Measurements from ENCODE around the gene GSTM2. TPM values are rescaled to one million over a fixed set of nuclear protein-coding genes. Genes with fewer than 3 reads are reported as not detected.

Gene GSTM2
- total RNA-seq, 1 donor from 2014 or later, result 15.6 TPM

GRCh38 chr1:109620401-109620791 lies 47.5 kb upstream of the GSTM2 start:
- H3K27ac ChIP-seq, result no peak overlapping the region
- peaks cover 28% of the 10 kb centered on the region for H4K20me1 ChIP-seq (ENCODE audit: low read depth)
- peak overlapping the region; percentile 96 for H3K4me2 ChIP-seq
- Mint-ChIP-seq H3K9me3 (no peaks in the 10 kb centered on the region), H3K36me3 (peaks cover 6% of the 10 kb centered on the region), H3K27ac (peak overlapping the region; percentile 98), H3K27me3 (ENCODE audit: insufficient read depth, low read depth) (peaks cover 5% of the 10 kb centered on the region), H3K4me3 (peak overlapping the region; percentile 99), H3K4me1 (peaks cover 64% of the 10 kb centered on the region)
- peaks cover 22% of the 10 kb centered on the region for H3K4me1 ChIP-seq
- H3K79me2 ChIP-seq (ENCODE audit: low read depth), result peaks cover 44% of the 10 kb centered on the region
- peak; percentile 46 for DNase-seq (ENCODE audit: low spot score)
- no peaks in the 10 kb centered on the region for H3K9me3 ChIP-seq (ENCODE audit: low read depth)
- H3K36me3 ChIP-seq, result no peaks in the 10 kb centered on the region
- H3K27me3 ChIP-seq, result no peaks in the 10 kb centered on the region
- peak overlapping the region; percentile 79 for H3K4me3 ChIP-seq
- H3F3A ChIP-seq (ENCODE audit: low read depth), result peaks cover 16% of the 10 kb centered on the region
- H2AFZ ChIP-seq (replicated peaks), result no peak overlapping the region
- H3K9ac ChIP-seq, result no peak overlapping the region
- TF ChIP-seq EZH2 (IDR thresholded peaks at IDR 0.05) (no peak), CTCF (IDR thresholded peaks at IDR 0.05) (no peak), EZH2phosphoT487 (IDR thresholded peaks at IDR 0.05) (no peak)

GRCh38 chr1:109620841-109621286 lies 47.0 kb upstream of the GSTM2 start:
- Histone ChIP-seq H3K9ac (peak overlapping the region; percentile 63), H3K27ac (no peak overlapping the region), H3K36me3 (no peaks in the 10 kb centered on the region), H3K4me2 (peak overlapping the region; percentile 96), H2AFZ (replicated peaks) (no peak overlapping the region), H3K4me3 (peak overlapping the region; percentile 79), H3K4me1 (peaks cover 22% of the 10 kb centered on the region), H3K27me3 (no peaks in the 10 kb centered on the region), H4K20me1 (ENCODE audit: low read depth) (peaks cover 29% of the 10 kb centered on the region), H3K79me2 (ENCODE audit: low read depth) (peaks cover 44% of the 10 kb centered on the region), H3F3A (ENCODE audit: low read depth) (peaks cover 16% of the 10 kb centered on the region), H3K9me3 (ENCODE audit: low read depth) (no peaks in the 10 kb centered on the region)
- Mint-ChIP-seq H3K27ac (peak overlapping the region; percentile 98), H3K4me3 (peak overlapping the region; percentile 99), H3K27me3 (ENCODE audit: insufficient read depth, low read depth) (peaks cover 5% of the 10 kb centered on the region), H3K4me1 (peaks cover 60% of the 10 kb centered on the region), H3K36me3 (peaks cover 7% of the 10 kb centered on the region), H3K9me3 (no peaks in the 10 kb centered on the region)
- DNase-seq (ENCODE audit: low spot score), result peak; percentile 94
- TF ChIP-seq EZH2 (IDR thresholded peaks at IDR 0.05) (no peak), EZH2phosphoT487 (IDR thresholded peaks at IDR 0.05) (no peak), CTCF (IDR thresholded peaks at IDR 0.05) (no peak)

DNA sequence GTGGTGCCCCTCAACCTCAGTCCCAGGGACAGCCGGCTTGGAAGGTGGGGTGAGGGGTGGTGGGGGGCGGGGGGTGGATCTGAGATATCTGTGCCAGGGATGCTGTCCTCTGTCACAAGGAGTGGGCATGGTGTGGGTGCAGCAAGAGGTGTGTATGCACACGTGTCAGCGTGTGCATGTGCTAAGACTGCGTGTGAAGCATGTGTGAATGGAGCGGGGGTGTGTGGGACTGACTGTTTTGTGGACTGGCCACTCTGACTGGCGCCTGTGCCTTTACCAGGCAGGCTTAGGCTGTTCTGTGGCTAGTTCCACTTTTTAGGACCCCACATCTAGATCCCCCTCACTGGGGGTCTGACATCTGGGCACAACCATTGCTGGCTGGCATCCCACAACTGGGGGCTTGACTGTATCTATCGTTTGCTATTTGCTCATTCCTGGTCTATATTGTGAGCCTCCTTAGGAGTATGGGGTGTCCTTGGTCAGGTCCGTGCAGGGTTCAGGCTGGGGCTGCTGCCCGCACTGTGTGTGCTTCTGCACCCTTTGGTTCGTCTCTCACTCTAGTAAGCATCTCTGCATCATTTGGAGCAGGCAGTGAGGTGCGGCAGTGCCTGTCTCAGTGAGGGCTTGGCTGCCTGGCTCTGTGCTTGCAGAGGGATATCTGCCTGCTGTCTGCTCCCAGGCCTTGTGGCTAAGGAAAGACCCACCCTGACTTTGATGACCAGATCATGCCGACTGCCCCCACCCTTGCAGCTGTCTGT lies 46.3 kb upstream of the GSTM2 start:
- no peaks in the 10 kb centered on the region for H3K9me3 ChIP-seq (ENCODE audit: low read depth)
- no peak for TF ChIP-seq EZH2phosphoT487 (IDR thresholded peaks at IDR 0.05)
- TF ChIP-seq CTCF (IDR thresholded peaks at IDR 0.05), result no peak
- TF ChIP-seq EZH2 (IDR thresholded peaks at IDR 0.05), result no peak
- no peaks in the 10 kb centered on the region for H3K36me3 ChIP-seq
- no peaks in the 10 kb centered on the region for H3K9me3 Mint-ChIP-seq
- no peak overlapping the region for H3K27ac ChIP-seq
- H3K27ac Mint-ChIP-seq, result peak overlapping the region; percentile 72
- peaks cover 54% of the 10 kb centered on the region for H3K4me1 Mint-ChIP-seq
- peak overlapping the region; percentile 96 for H3K4me2 ChIP-seq
- peaks cover 11% of the 10 kb centered on the region for H3K36me3 Mint-ChIP-seq
- peak overlapping the region; percentile 63 for H3K9ac ChIP-seq
- H3K27me3 ChIP-seq, result no peaks in the 10 kb centered on the region
- H4K20me1 ChIP-seq (ENCODE audit: low read depth), result peaks cover 29% of the 10 kb centered on the region
- H3F3A ChIP-seq (ENCODE audit: low read depth), result peaks cover 16% of the 10 kb centered on the region
- H3K4me3 Mint-ChIP-seq, result peak overlapping the region; percentile 99
- H3K27me3 Mint-ChIP-seq (ENCODE audit: insufficient read depth, low read depth), result peaks cover 5% of the 10 kb centered on the region
- peaks cover 22% of the 10 kb centered on the region for H3K4me1 ChIP-seq
- peak overlapping the region; percentile 79 for H3K4me3 ChIP-seq
- DNase-seq (ENCODE audit: low spot score), result no peak
- peaks cover 44% of the 10 kb centered on the region for H3K79me2 ChIP-seq (ENCODE audit: low read depth)
- no peak overlapping the region for H2AFZ ChIP-seq (replicated peaks)

Data from neural progenitor cell (in vitro differentiated cells).